Bone marrow (tissue), 2 donors: Measurements from ENCODE around the gene OGDH.

Experiments
- DNase-seq, 2 donors: peaks; one replicate each; lab custom pipeline; 2025; lab: John Stamatoyannopoulos, UW

OGDH gene

DNA sequence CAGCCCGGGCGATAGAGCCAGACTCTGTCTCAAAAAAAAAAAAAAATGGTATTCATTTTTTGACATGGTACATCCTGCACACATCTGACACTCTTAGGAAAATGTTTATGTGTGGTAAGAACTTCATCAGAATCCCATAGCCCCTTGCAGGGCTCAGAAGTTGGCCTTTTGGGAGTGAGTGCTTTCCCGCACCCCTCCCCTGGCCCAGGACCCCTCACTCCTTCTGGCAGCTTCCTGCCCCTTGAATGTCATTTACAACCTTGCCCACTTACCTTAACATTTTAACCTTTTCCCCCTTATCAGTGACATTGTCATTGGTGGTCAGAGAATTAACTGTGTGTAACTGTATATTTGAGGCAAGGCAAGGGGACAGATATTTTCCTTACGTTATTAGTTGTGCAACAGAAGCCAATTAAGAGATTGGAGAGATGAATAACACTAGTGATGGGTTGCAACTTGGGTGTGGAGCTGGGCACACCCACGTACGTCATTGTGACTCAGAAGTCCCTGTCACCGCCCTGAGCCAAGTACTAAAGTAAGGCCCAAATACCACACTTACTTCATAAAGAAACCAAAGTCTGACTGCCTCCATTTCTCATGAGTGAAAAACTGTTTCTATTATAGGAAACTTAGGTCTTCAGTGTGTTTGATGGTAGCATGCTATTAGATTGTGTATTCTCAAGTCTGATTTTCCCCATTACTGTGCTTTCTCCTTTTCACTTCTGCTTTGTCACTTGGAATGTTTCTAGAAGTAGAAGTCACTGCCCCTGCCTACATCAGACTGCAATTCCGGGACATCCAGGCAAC lies 31.6 kb downstream of the OGDH start:
- DNase-seq, result peak in 1 of 2 donors; percentile 70

DNA sequence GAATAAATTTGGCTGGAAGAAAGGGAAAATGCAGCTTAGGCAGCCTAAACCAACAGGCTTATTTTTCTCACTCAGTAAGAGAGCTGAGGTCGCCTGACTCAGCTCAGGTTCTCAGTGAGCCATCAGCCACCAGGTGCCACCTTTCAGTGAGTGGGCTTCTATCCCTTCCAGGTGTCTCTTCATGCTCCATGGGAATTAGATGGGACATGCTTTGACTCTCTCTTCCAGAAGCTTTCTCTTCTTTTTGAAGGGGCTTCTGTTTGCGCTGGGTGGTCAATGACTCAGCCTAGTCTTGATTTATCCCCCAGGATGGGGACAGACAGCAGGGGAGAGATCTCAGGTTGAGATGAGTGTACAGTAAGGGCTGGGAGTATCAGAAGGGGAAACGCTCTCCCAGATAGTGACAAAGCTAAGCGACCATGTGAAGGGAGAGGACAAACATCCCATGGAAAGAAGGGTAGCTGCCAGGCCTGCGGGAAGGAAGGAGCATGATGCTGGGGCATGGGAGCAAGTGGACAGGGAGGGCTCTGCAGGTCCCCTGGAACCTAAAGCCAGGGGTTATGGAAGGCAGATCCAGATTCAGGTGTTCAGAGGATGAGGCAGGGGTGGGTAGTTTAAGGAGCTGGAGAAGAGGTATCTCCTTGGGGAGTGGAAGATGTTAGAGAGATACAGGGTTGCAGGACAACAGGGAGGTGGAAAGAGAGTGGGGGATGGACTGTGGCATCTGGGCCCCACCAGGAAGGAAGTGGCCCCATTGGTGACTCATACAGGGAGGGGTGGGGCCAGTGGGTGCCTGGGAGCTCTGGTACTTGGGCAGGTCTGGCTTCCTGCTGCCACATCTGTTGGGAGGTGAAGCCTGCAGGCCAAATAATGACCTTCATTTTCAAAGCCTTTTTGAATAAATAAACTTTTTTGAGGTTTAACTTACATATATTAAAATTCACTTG lies 32.5 kb downstream of the OGDH start:
- DNase-seq, result peak; percentile 51 to 94

GRCh38 chr7:44639671-44640321 lies 33.4 kb downstream of the OGDH start:
- no peak for DNase-seq

- no peak for DNase-seq
These were observed 36.8 kb downstream of the OGDH start for GRCh38 chr7:44643206-44643605.

GRCh38 chr7:44645254-44645653 lies 38.8 kb downstream of the OGDH start:
- DNase-seq, result no peak

DNA sequence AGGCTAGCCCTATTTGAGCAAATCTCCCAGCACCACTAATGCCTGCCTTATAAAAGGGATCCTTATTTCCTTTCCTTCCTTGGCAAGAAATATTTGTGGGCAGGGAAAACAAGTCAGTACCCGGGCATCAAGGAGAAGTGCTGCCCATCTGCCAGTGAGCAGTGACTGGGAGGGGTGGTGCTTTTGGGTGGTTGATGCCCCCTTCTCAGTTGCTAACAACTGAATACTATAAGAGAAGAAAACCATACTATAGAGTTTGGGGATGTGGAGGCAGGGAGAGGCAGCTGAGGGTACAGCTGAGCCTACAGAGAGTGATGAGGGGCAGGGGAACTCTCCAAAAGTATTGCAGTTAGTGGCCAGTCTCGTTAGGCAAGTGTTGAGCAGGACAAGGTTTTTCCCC lies 39.3 kb downstream of the OGDH start:
- DNase-seq, result no peak

GRCh38 chr7:44646176-44646920 lies 39.9 kb downstream of the OGDH start:
- DNase-seq, result no peak

DNA sequence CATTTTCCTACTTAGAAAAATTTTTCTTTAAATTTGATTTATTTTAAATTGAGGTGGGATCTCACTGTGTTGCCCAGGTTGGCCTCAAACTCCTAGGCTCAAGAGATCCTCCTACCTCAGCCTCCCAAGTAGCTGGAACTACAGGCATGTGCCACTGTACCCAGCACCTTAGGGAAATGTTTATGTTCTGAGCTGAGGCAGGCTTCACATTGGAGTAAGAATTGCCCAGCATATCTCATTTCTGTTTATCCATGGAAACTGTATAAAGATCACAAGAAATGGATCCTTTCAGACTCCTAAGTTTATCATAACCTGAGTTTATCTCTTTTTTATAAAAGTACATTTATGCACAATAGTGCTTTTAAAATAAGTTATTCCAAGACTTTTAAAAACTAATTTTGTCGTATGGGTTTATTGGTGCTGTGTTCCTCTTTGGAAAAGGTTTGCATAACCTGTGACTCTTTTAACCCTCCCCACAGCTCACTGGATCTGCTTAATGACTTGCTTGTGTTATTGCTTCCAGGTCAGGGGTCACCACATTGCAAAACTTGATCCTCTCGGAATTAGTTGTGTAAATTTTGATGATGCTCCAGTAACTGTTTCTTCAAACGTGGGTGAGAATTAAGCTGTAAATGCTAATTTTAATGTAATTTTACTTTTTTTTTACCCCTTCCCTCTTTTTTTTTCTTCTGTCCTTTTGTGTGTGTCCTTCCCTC lies 40.7 kb downstream of the OGDH start:
- DNase-seq, result no peak

GRCh38 chr7:44647981-44648714 lies 41.7 kb downstream of the OGDH start:
- no peak for DNase-seq

GRCh38 chr7:44650242-44650641 lies 43.8 kb downstream of the OGDH start:
- no peak for DNase-seq

DNA sequence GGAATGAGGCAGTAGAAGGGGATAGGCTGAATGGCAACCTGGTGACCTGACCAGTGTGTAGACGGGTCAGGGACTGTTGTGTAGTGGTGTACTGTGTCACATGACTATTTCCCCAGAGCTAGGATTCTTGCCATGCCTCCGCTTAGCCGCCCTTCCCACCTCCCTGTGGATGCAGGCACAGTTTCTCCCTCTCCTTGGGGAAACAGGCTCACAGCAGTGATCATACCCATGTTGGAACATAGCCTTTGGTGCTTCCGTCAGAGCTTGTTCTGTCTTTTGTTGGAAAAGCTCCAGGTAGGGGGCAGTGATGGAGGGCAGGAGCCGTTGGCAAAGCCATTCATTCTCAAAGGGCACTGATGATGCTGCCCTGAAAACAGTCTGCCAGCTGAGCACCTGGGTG lies 44.3 kb downstream of the OGDH start:
- no peak for DNase-seq

- DNase-seq, result no peak
These were observed 46.1 kb downstream of the OGDH start for GRCh38 chr7:44652535-44652934.

DNA sequence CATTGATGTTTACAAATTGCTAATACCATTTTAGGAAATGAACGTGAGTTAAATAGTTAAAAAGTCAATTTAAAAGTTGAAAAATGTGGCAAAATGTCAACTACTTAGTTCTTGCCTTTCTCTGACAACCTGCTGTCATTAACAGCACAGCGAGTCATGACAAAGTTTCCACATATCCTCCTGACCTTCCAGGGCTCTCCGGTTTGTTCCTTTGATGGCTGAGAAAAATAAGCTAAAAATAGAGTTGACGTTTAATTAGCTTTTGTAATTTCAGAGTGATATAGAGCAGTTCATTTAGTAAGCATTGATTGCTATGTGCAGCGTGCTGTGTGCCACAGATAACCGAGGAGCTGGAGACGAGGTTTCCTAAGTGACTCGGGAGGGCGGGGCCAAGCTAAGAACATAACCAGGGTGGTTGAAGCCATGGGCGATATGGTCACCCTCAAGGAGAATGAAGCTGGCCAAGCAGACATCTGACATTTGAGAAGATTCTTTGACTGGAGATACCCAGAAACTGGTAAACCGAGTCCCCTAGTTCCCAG lies 47.9 kb downstream of the OGDH start:
- no peak for DNase-seq

GRCh38 chr7:44655341-44655740 lies 48.9 kb downstream of the OGDH start:
- DNase-seq, result no peak

DNA sequence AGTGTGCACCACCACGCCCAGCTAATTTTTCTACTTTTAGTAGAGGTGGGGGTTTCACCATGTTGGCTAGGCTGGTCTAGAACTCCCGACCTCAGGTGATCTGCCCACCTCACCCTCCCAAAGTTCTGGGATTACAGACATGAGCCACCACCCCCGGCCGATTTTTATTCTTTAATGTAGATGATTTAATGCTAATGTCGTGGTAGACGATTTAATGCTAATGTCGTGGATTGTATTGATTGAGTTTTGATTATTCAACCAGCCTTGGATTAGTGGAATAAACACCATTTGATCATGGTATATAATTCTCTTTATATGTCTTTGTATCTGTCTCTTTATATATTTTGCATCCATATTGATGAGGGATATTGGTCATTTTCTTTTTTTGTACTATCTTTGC lies 52.6 kb downstream of the OGDH start:
- no peak for DNase-seq

DNA sequence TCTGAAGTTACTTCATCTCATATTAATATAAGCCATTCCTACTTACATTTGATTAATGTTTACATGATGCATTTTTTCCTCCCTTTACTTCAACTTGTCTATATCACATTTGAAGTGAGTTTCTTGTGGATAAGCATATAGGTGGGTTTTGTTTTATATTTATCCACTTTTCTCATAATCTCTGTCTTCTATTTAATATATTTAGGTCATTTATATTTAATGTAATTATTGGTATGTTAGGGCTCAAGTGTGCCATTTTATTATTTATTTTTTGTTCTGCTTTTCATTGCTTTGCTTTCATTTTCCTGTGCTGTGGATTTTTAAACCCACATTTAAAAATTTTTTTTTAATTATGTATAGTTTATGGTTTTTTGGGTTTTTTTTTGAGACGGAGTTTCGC lies 54.8 kb downstream of the OGDH start:
- DNase-seq, result no peak

- DNase-seq, result no peak
These were observed 58.5 kb downstream of the OGDH start for GRCh38 chr7:44664780-44665461.

DNA sequence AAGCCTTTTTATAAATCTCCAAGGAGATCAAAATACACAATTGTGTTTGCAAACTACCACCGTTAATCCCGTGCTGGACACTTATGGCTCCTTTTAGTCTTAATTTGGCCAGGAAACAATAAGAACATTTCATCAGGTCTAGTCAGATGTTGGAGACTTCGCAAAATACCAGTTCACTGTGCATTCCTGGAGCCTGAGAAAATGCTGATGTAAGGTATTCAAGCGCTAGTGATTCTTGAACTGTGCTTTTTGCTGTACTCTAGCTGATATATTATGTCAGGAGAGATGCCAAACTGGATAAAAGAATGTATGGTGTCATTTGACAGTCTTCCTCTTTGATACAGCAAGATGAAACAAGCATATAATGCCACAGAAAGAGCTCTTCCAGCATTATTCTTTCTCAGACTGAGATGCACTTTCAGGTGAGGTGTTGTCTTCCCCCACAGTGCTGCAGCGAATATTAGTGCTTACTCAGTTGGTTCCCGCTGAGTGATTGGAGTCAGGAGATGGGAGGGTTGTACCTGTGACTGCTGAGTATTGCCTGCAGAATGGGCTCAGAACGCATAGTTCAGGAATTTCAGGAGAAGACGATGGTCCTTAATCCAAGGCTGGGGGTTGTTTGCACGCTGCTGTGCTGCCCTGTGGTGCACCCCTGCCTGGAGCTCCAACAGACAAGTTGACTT lies 59.2 kb downstream of the OGDH start:
- no peak for DNase-seq

- DNase-seq, result no peak
These were observed 60.1 kb downstream of the OGDH start for GRCh38 chr7:44666566-44666965.
